HUDEP-2 (cell line): ENCODE measurements around the gene SLC22A23.
A peak's percentile ranks its signal among the peaks of the same experiment; 100 is the strongest.

Experiments
- DNase-seq, 76 experiments: peaks; one replicate each; lab custom pipeline; 2025; ENCODE audit not compliant: unreplicated experiment in 76 of 76; lab: John Stamatoyannopoulos, UW

SLC22A23 gene, protein sequence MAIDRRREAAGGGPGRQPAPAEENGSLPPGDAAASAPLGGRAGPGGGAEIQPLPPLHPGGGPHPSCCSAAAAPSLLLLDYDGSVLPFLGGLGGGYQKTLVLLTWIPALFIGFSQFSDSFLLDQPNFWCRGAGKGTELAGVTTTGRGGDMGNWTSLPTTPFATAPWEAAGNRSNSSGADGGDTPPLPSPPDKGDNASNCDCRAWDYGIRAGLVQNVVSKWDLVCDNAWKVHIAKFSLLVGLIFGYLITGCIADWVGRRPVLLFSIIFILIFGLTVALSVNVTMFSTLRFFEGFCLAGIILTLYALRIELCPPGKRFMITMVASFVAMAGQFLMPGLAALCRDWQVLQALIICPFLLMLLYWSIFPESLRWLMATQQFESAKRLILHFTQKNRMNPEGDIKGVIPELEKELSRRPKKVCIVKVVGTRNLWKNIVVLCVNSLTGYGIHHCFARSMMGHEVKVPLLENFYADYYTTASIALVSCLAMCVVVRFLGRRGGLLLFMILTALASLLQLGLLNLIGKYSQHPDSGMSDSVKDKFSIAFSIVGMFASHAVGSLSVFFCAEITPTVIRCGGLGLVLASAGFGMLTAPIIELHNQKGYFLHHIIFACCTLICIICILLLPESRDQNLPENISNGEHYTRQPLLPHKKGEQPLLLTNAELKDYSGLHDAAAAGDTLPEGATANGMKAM

GRCh38 chr6:3456898-3457709, at the start of gene SLC22A23:
Gene SLC22A23, minus strand, starts transcription at chr6:3457050. Its CDS starts 491 bp downstream, at chr6:3456559.
- peak in 70 of 76 experiments; percentile 24 to 90 (median 75) for DNase-seq

DNA sequence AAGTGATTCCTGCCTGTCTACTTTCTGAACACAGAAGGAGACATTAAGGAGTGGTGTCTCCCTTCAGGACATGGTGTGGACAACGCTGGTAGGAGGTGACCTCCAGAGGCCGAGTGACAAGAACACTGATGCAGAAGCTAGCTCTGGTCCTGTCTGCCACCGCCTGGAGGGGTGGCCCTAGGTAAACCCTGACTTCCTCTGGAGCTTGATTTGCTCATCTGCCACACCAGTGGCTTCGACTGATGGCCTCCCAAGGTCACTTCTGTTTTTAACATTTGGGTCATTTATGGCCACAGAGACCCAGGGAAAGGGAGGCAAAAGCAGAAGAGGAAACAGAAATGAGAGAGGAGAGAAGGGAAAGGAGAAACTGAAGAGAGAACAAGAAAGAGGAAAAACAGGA, 49.4 kb upstream of the SLC22A23 start:
- DNase-seq: no peak

DNA sequence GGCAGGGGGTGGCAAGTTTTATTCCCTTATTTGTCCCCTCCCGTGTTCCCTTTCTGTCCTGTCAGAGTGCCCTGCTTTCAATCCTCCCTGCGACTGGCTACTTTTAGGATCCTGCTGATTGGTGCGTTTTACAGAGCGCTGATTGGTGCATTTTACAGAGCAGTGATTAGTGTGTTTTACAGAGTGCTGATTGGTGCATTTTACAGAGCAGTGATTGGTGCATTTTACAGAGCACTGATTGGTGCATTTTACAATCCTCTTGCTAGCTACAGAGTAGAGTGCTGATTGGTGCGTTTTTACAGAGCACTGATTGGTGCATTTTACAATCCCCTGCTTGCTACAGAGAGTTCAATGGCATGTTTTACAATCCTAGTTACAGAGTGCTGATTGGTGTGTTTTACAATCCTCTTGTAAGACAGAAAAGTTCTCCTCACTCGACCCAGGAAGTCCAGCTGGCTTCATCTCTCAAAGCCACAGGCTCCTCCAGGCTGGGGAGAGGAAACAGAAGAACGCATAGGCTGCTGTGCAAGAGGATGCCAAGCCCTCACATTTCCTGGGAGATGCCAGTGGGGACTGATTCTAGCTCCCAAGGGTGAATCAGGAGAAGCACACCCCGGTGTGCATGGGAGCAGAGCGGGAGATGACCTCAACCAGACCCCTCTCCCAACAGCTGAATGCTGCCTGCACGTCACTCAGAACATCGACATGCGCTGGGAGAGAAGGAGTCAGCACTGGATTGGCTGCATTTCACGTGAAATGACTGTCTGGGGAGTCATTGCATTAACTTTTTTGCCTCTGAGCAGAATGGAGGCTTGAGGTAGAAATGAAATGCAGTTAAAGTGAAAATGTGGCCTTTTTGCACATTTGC, 48.3 kb upstream of the SLC22A23 start:
- DNase-seq: no peak

DNA sequence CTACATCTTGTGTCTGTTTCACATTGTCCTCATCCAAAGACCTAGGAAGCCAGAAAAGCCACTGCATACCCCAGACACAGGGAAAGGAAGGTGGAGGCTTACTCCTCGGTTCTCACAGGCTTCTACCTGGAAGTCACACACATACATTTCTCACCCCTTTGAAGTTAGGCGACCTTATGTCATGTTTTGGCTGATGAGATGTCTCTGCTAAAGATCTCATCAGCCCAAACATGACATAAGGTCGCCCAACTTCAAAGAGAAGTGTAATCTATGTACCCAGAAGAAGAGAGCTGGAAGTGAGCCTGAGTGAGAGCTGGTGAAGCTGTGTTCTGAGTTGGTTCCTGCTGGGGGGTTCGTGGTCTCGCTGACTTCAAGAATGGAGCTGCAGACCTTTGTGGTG, 47.5 kb upstream of the SLC22A23 start:
- DNase-seq: no peak

GRCh38 chr6:3501826-3502500, 45.1 kb upstream of the SLC22A23 start:
- DNase-seq: no peak

GRCh38 chr6:3500262-3501014, 43.6 kb upstream of the SLC22A23 start:
- no peak for DNase-seq

DNA sequence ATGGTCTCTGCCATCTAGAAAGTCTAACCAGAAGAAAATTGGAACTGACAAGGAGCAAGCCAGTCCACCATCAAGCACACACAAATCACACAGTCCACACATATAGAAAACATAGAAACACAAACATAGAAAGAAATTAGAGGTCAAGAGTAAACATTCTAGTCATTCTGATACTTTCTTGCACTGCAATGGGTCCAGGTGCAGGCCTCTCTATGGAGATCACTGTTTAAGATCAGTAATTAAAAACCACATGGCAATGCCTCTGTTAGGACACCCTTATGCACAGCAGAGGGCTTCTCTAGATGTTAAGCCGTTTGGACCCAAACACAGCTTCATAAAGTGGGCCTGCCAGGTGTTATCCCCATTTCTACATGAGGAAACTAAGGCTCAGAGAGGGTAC, 42.8 kb upstream of the SLC22A23 start:
- no peak for DNase-seq

DNA sequence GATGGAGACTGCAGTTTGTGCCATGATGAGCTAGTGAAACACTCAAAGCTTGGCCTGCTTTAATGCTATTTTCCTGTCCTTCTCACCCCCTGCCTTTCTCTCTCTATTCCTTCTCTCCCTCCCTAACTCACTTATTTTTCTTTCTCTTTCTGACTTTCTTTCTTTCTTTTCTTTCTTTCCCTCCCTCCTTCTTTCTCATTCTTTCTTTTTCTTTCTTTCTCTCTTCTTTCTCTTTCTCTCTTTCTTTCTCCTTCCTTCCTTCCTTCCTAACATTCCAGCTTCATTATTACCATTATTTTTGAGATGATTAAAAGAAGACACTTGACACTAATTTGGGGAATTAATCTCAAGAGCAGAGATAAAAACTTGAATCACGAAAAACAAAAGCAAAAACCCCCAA, 39.5 kb upstream of the SLC22A23 start:
- no peak for DNase-seq

DNA sequence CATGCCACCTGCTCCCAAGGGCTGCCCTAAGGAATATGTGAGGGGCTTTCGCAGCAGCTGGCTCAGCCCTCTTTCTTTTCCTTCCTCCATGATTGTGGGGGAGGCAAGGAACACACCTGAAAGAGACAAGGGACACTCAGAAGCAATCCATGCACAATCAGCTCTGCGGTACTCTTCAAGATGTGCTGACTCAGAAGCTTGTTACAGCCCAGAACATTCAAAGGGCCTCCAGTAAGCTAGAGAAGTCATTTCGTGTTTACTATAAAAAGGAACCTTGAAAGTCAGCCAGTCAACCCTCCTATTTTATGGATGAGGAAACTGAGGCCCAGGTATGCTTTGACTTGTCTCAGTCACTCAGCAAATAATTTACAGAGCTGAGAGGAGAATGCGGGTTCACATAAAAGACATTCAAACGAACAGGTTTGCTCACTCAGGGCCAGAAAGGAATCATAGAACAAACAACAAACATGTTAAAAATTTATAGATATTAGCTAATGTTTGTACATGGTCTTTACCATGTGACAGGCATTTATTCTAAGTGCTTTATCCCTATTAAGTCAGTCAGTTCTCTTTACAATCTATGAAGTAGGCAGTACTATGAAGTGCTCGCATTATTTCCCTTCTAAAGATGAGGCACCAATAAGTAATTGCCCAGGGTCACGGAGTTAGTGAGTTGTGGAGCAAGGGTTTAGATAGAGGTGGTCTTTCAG, 37.7 kb upstream of the SLC22A23 start:
- no peak for DNase-seq

GRCh38 chr6:3490625-3490980, 33.8 kb upstream of the SLC22A23 start:
- DNase-seq: no peak

DNA sequence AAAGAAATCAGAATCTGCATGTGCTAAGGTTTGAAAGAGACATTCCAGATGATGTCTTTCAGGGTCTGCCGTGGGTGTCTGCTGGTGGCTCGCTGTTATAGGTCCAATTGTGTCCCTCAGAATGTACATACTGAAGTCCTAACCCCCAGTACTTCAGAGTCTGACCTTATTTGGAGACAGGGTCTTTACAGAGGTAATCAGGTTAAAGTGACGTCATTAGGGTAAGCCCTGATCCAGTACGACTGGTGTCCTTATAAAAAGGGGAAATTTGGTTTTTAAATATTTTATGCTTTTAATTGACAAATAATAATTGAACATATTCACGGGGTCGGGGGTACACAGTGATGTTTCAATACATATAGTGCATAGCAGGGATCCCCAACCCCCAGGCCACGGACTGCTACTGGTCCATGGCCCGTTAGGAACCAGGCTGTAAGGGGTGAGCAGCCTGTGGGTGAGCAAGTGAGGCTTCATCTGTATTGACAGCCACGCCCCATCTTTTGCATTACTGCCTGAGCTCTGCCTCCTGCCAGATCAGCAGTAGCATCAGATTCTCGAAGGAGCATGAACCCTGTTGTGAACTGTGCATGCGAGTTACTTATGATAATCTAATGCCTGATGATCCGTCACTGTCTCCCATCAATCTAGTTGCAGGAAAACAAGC, 33.2 kb upstream of the SLC22A23 start:
- DNase-seq: no peak

DNA sequence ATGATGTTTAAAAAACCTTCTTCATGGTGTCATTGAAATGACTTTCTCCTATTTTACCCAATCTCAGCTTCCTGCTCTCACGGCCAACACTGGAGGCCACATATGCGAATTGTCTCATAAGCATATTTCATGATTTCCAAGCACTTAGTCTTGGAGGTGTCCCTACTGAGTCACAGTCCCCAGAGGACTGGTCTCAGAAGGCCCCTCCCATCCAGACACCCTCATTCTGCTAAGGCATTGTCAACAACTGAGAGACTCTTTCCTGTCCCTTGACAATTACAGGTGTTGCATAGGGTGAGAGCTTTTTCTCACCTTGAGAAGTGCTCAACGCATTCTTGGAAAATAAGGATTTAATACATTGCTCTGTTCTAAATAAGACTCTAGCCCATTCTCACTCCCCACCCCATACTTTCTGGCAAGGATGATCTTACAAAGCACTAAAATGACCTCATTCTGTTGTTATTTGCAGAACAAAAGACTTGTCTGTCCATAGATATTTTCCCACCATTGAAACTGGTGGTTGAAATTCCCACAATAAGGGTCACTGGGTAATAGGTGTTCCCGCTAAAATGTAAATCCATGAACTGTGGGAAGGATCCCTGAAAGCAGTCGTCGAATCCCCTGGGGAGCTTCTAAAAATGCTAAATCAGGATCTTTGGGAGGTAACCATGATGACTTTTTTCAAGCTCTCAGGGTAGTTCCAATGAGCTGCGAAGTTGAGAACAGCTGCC, 32.3 kb upstream of the SLC22A23 start:
- DNase-seq: no peak

- DNase-seq: no peak
Observed at GRCh38 chr6:3484946-3485345, 28.1 kb upstream of the SLC22A23 start.

DNA sequence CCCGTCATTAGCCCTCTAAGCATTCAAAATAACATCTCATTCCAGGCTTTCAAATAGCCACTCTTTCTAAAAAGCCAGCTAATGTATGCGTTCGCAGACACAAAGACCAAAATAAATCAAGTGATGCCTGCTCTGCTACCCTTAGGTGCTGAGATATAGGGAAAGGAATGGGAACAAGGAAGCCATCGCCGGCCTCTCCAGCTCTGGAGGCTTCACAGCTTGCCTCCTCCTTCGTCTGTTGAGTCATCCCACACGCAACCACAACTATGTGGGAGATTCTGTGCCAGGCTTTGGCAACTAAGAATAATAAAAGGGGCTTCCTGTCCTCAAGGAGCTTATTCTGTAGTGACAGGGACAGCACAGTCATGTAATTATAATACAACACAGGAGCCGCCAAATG, 27.3 kb upstream of the SLC22A23 start:
- DNase-seq: no peak

DNA sequence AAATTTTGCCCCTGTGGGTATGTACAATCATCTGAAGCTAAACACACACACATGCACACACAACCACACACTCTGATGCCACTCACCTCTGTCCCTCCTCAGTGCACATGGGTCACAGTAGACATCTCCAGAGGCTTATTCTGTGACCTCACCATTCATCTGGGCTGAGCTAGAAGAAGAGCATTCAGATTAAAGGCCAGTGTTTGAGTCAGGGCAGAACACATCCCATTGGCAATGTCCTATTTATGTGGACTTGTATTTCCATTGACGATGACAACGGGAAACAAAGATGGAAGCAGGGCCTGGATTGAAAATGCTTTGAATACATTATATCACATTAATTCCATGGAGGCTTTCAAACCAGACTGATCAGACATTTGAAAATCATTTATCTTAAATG, 26.8 kb upstream of the SLC22A23 start:
- DNase-seq: no peak

GRCh38 chr6:3482869-3483268, 26.0 kb upstream of the SLC22A23 start:
- no peak for DNase-seq

GRCh38 chr6:3481640-3482039, 24.8 kb upstream of the SLC22A23 start:
- no peak for DNase-seq
